Keratinocyte (primary cell): Measurements from ENCODE around the gene TXNRD2. TPM values are rescaled to one million over a fixed set of nuclear protein-coding genes. Genes with fewer than 3 reads are reported as not detected.
"Not testable (repeated sequence)": the region's sequence is repeated elsewhere in the genome, so short reads cannot be mapped to it uniquely, and the experiment has no call there.

Source experiments
- DNase-seq: peaks from one replicate; pipeline ENCODE4 v3.0.0-alpha.2; 2011; ENCODE audit warnings: low read depth, missing footprints, low spot score
- FAIRE-seq: peaks from 2 replicates; lab custom pipeline; 2011; peaks lifted over from hg19 to GRCh38; lab: Jason Lieb, UNC
- H2AFZ ChIP-seq: 2 replicates; pipeline ENCODE4 v1.6.0; 2012; ENCODE audit warnings: low read length, control low read depth, inconsistent platforms; ENCODE audit not compliant: control insufficient read depth
- H3K27ac ChIP-seq: 2 replicates; pipeline ENCODE4 v1.5.1; 2011; ENCODE audit warnings: low read length; ENCODE audit not compliant: control insufficient read depth, insufficient read depth
- H3K27me3 ChIP-seq: 3 replicates; pipeline ENCODE4 v1.6.0; 2011; ENCODE audit warnings: low read length; ENCODE audit not compliant: control insufficient read depth, insufficient read depth; ENCODE audit errors: extremely low read depth
- H3K36me3 ChIP-seq, 2 experiments: 2 replicates in 1 of 2; 3 replicates in 1 of 2; pipeline ENCODE4 v1.5.1; 2011; ENCODE audit warnings: low read length in 2 of 2, mild to moderate bottlenecking in 1 of 2; ENCODE audit not compliant: control insufficient read depth in 2 of 2, insufficient read depth in 2 of 2; ENCODE audit errors: extremely low read depth in 1 of 2
- H3K4me1 ChIP-seq: 3 replicates; pipeline ENCODE4 v1.5.1; 2011; ENCODE audit warnings: low read length; ENCODE audit not compliant: control insufficient read depth, insufficient read depth; ENCODE audit errors: extremely low read depth
- H3K4me2 ChIP-seq: 3 replicates; pipeline ENCODE4 v1.6.0; 2011; ENCODE audit warnings: low read depth, low read length; ENCODE audit not compliant: control insufficient read depth, insufficient read depth; ENCODE audit errors: extremely low read depth
- H3K4me3 ChIP-seq, 3 experiments: fragments of 200-600 bp in 1 of 3; sonication (generic) in 1 of 3; 2 replicates in 2 of 3; 3 replicates in 1 of 3; pipeline ENCODE4 v1.5.1; 2011 to 2016; ENCODE audit warnings: low read length in 3 of 3, mild to moderate bottlenecking in 3 of 3, control low read depth in 2 of 3, inconsistent platforms in 1 of 3, low read depth in 1 of 3, mixed read lengths in 1 of 3, mixed run types in 1 of 3, moderate library complexity in 1 of 3; ENCODE audit not compliant: control insufficient read depth in 2 of 3, insufficient read depth in 2 of 3; ENCODE audit errors: extremely low read depth in 1 of 3
- H3K79me2 ChIP-seq: 2 replicates; pipeline ENCODE4 v1.6.0; 2012; ENCODE audit warnings: low read length; ENCODE audit not compliant: control insufficient read depth, insufficient read depth
- H3K9ac ChIP-seq: 3 replicates; pipeline ENCODE4 v1.6.0; 2011; ENCODE audit warnings: low read length; ENCODE audit not compliant: control insufficient read depth, insufficient read depth; ENCODE audit errors: extremely low read depth
- H3K9me1 ChIP-seq: 3 replicates; pipeline ENCODE4 v1.6.0; 2011; ENCODE audit warnings: low read length; ENCODE audit not compliant: control insufficient read depth, insufficient read depth; ENCODE audit errors: extremely low read depth
- H3K9me3 ChIP-seq: 2 replicates; pipeline ENCODE4 v1.5.1; 2012; ENCODE audit warnings: low read depth, low read length; ENCODE audit not compliant: control insufficient read depth
- H4K20me1 ChIP-seq: 3 replicates; pipeline ENCODE4 v1.6.0; 2011; ENCODE audit warnings: low read length; ENCODE audit not compliant: control insufficient read depth, insufficient read depth; ENCODE audit errors: extremely low read depth
- EZH2 ChIP-seq: IDR thresholded peaks from one replicate; pipeline ENCODE4 v1.6.1; 2012; ENCODE audit warnings: inconsistent platforms, mild to moderate bottlenecking, low read length, moderate library complexity
- dilution Hi-C: fragments of 300-500 bp; cut with MboI; formaldehyde crosslinking; loops from one replicate; pipeline ENCODE4 v1.7.0; 2020; ENCODE audit warnings: low sequenced_read_pairs; ENCODE audit not compliant: extremely low pct_ligation_motif_present
- polyA plus RNA-seq, 5 experiments: library from polyadenylated mRNA; depleted of rRNA in 3 of 5; stranded (reverse) in 3 of 5; stranded (forward) in 1 of 5; unstranded in 1 of 5; fragments of >200 nt; gene quantifications; 1 replicate in 1 of 5; 2 replicates in 3 of 5; 3 replicates in 1 of 5; pipeline versions ENCODE4 v1.2.1 to v1.2.3, GENCODE V29; 2011 to 2012; ENCODE audit warnings: missing spikeins in 2 of 5, low read depth in 1 of 5, low replicate concordance in 1 of 5
- TF ChIP-seq, protein P1 (sequence below), 3 experiments: IDR thresholded peaks in 1 of 3; conservative IDR thresholded peaks in 1 of 3; optimal IDR thresholded peaks in 1 of 3; 2 replicates in 2 of 3; 3 replicates in 1 of 3; pipeline versions ENCODE3 to v1.5.1; 2011; ENCODE audit warnings: low read length in 3 of 3, mild to moderate bottlenecking in 3 of 3, moderate library complexity in 2 of 3, control low read depth in 1 of 3, inconsistent platforms in 1 of 3; ENCODE audit not compliant: insufficient read depth in 2 of 3; ENCODE audit errors: extremely low read depth in 1 of 3

The TXNRD2 gene
- polyA plus RNA-seq, 1 donor (not counting 4 experiments of a cell fraction or from before 2014, with no cell fraction given): 16.0 TPM

DNA sequence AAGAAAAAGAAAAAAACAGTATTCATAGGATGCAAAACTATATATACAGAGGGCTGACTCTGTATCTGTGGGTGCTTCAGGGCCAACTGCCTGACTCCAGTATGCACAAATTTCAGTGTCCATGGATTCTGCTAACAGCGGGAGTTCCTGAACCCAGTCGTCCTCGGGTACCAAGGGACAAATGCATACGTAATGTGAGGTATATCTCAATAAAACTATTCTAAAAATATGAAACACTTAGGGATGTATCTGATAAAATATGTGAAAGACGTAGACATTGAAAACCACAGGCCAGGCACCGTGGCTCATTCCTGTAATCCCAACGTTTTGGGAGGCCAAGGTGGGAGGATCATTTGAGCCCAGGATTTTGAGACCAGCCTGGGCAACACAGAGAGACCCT is 13.9 kb downstream of the TXNRD2 start:
- DNase-seq (no peak), FAIRE-seq (no peak)
- Histone ChIP-seq H4K20me1 (no peaks in the 10 kb centered on the region), H3K36me3 (peaks cover 2 to 3% of the 10 kb centered on the region in 2 experiments), H3K79me2 (no peaks in the 10 kb centered on the region), H3K4me3 (no peak overlapping the region), H3K4me1 (no peaks in the 10 kb centered on the region), H3K9me3 (no peaks in the 10 kb centered on the region), H3K9me1 (no peaks in the 10 kb centered on the region), H3K9ac (no peak overlapping the region), H3K27ac (no peak overlapping the region), H3K4me2 (no peak overlapping the region), H2AFZ (no peak overlapping the region), H3K27me3 (no peaks in the 10 kb centered on the region)
- TF ChIP-seq EZH2: no peak
- TF ChIP-seq, protein P1, sequence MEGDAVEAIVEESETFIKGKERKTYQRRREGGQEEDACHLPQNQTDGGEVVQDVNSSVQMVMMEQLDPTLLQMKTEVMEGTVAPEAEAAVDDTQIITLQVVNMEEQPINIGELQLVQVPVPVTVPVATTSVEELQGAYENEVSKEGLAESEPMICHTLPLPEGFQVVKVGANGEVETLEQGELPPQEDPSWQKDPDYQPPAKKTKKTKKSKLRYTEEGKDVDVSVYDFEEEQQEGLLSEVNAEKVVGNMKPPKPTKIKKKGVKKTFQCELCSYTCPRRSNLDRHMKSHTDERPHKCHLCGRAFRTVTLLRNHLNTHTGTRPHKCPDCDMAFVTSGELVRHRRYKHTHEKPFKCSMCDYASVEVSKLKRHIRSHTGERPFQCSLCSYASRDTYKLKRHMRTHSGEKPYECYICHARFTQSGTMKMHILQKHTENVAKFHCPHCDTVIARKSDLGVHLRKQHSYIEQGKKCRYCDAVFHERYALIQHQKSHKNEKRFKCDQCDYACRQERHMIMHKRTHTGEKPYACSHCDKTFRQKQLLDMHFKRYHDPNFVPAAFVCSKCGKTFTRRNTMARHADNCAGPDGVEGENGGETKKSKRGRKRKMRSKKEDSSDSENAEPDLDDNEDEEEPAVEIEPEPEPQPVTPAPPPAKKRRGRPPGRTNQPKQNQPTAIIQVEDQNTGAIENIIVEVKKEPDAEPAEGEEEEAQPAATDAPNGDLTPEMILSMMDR (optimal IDR thresholded peaks at IDR 0.05 in 1 of 3, IDR thresholded peaks at IDR 0.05 in 1 of 3, conservative IDR thresholded peaks at IDR 0.05 in 1 of 3; ENCODE audit: extremely low read depth in 1 of 3, insufficient read depth in 2 of 3, low read length in 3 of 3): no peak
- dilution Hi-C loops: no loop called here

DNA sequence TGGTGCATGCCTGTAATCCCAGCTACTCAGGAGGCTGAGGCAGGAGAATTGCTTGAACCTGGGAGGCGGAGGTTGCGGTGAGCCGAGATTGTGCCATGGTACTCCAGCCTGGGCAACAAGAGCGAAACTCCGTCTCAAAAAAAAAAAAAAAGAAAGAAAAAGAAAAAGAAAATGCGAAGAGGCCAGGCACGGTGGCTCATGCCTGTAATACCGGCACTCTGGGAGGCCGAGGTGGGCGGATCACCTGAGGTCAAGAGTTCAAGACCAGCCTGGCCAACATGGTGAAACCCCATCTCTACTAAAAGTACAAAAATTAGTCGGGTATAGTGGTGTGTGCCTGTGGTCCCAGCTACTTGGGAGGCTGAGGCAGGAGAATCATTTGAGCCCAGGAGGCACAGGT is 15.6 kb downstream of the TXNRD2 start:
- H3K27ac ChIP-seq, H3K79me2 ChIP-seq, H3K9ac ChIP-seq, H3K9me3 ChIP-seq, H3K9me1 ChIP-seq, H3K4me2 ChIP-seq, dilution Hi-C loops, DNase-seq, FAIRE-seq, H4K20me1 ChIP-seq, H3K36me3 ChIP-seq, H3K27me3 ChIP-seq, H2AFZ ChIP-seq, H3K4me3 ChIP-seq, H3K4me1 ChIP-seq: not testable (repeated sequence)

DNA sequence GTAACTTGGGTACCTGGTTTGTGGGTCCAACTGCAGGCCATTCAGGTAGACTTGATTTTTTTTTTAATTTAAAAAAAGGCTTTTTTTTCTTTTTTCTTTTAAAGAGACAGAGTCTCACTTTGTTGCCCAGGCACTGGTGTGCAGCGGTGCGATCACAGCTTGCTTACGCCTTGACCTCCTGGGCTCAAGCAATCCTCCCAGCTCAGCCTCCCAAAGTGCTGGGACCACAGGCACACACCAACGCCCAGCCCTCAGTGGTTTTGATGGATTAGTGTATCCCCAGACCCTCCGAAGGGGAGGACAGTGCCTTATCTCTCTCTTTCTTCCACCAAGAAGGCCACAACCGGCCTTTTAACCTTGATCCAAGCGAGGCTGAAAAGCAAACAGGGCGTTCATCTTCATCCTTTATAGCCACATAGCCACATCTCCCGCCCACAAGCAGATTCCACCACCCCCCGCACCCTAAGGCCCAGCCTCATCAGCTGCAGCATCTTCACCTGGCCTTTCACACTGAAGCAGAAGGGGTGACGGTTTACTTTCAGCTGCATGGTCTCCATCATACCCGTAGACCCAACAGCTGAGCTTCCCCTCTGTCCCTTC is 17.6 kb downstream of the TXNRD2 start:
- H3K4me2 ChIP-seq: no peak overlapping the region
- no peaks in the 10 kb centered on the region for H3K9me3 ChIP-seq
- H3K9ac ChIP-seq: no peak overlapping the region
- H3K9me1 ChIP-seq: no peaks in the 10 kb centered on the region
- H4K20me1 ChIP-seq: no peaks in the 10 kb centered on the region
- dilution Hi-C loops: no loop called here
- H3K36me3 ChIP-seq: no peaks in the 10 kb centered on the region
- DNase-seq (no peak), FAIRE-seq (no peak)
- no peak overlapping the region for H3K27ac ChIP-seq
- no peak overlapping the region for H2AFZ ChIP-seq
- H3K4me1 ChIP-seq: no peaks in the 10 kb centered on the region
- H3K4me3 ChIP-seq: no peak overlapping the region
- no peaks in the 10 kb centered on the region for H3K27me3 ChIP-seq
- H3K79me2 ChIP-seq: no peaks in the 10 kb centered on the region
- TF ChIP-seq, protein P1 (optimal IDR thresholded peaks at IDR 0.05 in 1 of 3, IDR thresholded peaks at IDR 0.05 in 1 of 3, conservative IDR thresholded peaks at IDR 0.05 in 1 of 3; ENCODE audit: extremely low read depth in 1 of 3, insufficient read depth in 2 of 3, low read length in 3 of 3): no peak
- TF ChIP-seq EZH2: no peak
